HepG2 (cell line): ENCODE results near the gene IQGAP3. TPM values are rescaled to one million over a fixed set of nuclear protein-coding genes. Genes with fewer than 3 reads are reported as not detected.

ENCODE experiments used
- ARID2 ChIP-seq: sonication (generic); formaldehyde crosslinking; IDR thresholded peaks from 2 replicates; pipeline ENCODE4 v1.8.1; 2022; ENCODE audit warnings: mild to moderate bottlenecking, missing genetic modification reagents, borderline replicate concordance
- ATF6 ChIP-seq: sonication (generic); formaldehyde crosslinking; conservative IDR thresholded peaks from 2 replicates; pipeline ENCODE4 v1.4.0; 2020; ENCODE audit warnings: missing genetic modification reagents
- BORCS8-MEF2B ChIP-seq: sonication (generic); formaldehyde crosslinking; IDR thresholded peaks from 2 replicates; pipeline ENCODE4 v1.8.0; 2022; ENCODE audit warnings: mild to moderate bottlenecking, missing genetic modification reagents
- GATA4 ChIP-seq: sonication (generic); IDR thresholded peaks from 2 replicates; pipeline ENCODE4 v1.6.1; 2016; ENCODE audit warnings: antibody characterized with exemption, low read depth, borderline replicate concordance
- HINFP ChIP-seq: sonication (generic); formaldehyde crosslinking; IDR thresholded peaks from 2 replicates; pipeline ENCODE4 v1.4.0; 2020; ENCODE audit warnings: low read depth, mild to moderate bottlenecking, missing genetic modification reagents
- KLF15 ChIP-seq: sonication (generic); formaldehyde crosslinking; IDR thresholded peaks from 2 replicates; pipeline ENCODE4 v1.8.1; 2023; ENCODE audit warnings: borderline replicate concordance, mild to moderate bottlenecking, inconsistent platforms, missing genetic modification reagents, mixed read lengths
- REST ChIP-seq, 2 experiments: IDR thresholded peaks; 2 replicates each; pipeline ENCODE4 v1.6.1; 2011 to 2012; ENCODE audit warnings: low read length in 2 of 2, borderline replicate concordance in 1 of 2, low read depth in 1 of 2, mild to moderate bottlenecking in 1 of 2, moderate library complexity in 1 of 2
- SETDB1 ChIP-seq: sonication (generic); formaldehyde crosslinking; IDR thresholded peaks from 2 replicates; pipeline ENCODE4 v1.5.1; 2020; ENCODE audit warnings: missing genetic modification reagents, mild to moderate bottlenecking, borderline replicate concordance
- SOX13 ChIP-seq, 3 experiments: fragments of 450-650 bp in 1 of 3; sonication (generic) in 1 of 3; formaldehyde crosslinking in 1 of 3; IDR thresholded peaks in 2 of 3; conservative IDR thresholded peaks in 1 of 3; 2 replicates each; pipeline versions ENCODE4 v1.5.0 to v1.6.1; 2016 to 2020; ENCODE audit warnings: antibody characterized with exemption in 1 of 3, mild to moderate bottlenecking in 1 of 3, missing compliant biosample characterization in 1 of 3, missing genetic modification reagents in 1 of 3, moderate library complexity in 1 of 3
- ZFY ChIP-seq: sonication (generic); formaldehyde crosslinking; IDR thresholded peaks from 2 replicates; pipeline ENCODE4 v1.4.0; 2020; ENCODE audit warnings: missing genetic modification reagents
- ZNF232 ChIP-seq: sonication (generic); formaldehyde crosslinking; IDR thresholded peaks from 2 replicates; pipeline ENCODE4 v1.4.0; 2020; ENCODE audit warnings: missing genetic modification reagents, borderline replicate concordance
- ZNF441 ChIP-seq: sonication (generic); formaldehyde crosslinking; IDR thresholded peaks from 2 replicates; pipeline ENCODE4 v1.7.0; 2021; ENCODE audit warnings: missing genetic modification reagents, borderline replicate concordance
- ZNF597 ChIP-seq: sonication (generic); formaldehyde crosslinking; IDR thresholded peaks from 2 replicates; pipeline ENCODE4 v1.5.0; 2020; ENCODE audit warnings: missing genetic modification reagents
- ZNF703 ChIP-seq: sonication (generic); formaldehyde crosslinking; IDR thresholded peaks from 2 replicates; pipeline ENCODE4 v1.5.1; 2020; ENCODE audit warnings: missing genetic modification reagents, mild to moderate bottlenecking, moderate library complexity, borderline replicate concordance
- ZNF724P ChIP-seq: sonication (generic); formaldehyde crosslinking; IDR thresholded peaks from 2 replicates; pipeline ENCODE4 v1.8.0; 2022; ENCODE audit warnings: missing genetic modification reagents, borderline replicate concordance
- ZNF773 ChIP-seq: sonication (generic); formaldehyde crosslinking; IDR thresholded peaks from 2 replicates; pipeline ENCODE4 v1.4.0; 2020; ENCODE audit warnings: missing genetic modification reagents, borderline replicate concordance
- ZNF776 ChIP-seq: sonication (generic); formaldehyde crosslinking; IDR thresholded peaks from 2 replicates; pipeline ENCODE4 v1.4.0; 2020; ENCODE audit warnings: mild to moderate bottlenecking, missing genetic modification reagents
- polyA plus RNA-seq, 8 experiments: library from polyadenylated mRNA; depleted of rRNA in 3 of 8; stranded (reverse) in 7 of 8; unstranded in 1 of 8; fragments of >200 nt; fragmentation: Illumina TruSeq in 4 of 8; extraction: Trizol in 4 of 8; gene quantifications; 2 replicates each; pipeline versions ENCODE4 v1.2.1 to v1.2.3, GENCODE V29; 2011 to 2016; ENCODE audit warnings: low read depth in 4 of 8, missing spikeins in 1 of 8, mixed read lengths in 1 of 8; ENCODE audit not compliant: insufficient read depth in 1 of 8
- total RNA-seq, 5 experiments: library from RNA; depleted of rRNA; stranded (reverse); fragments of >200 nt; fragmentation: Illumina TruSeq; extraction: Trizol; gene quantifications; 2 replicates each; pipeline ENCODE4 v1.2.3, GENCODE V29; 2016; ENCODE audit warnings: low read depth in 1 of 5

IQGAP3 gene
- total and polyA plus RNA-seq, 2 of the 13 experiments (the other 11 are each of a cell fraction or from before 2014, with no cell fraction given) = 13.5 to 14.1 TPM

- TF ChIP-seq ZNF597 (CRISPR knock-in tag) (no peak), ZNF773 (peak; percentile 54; the same call in 1 of the 2 replicates), ZNF232 (CRISPR knock-in tag) (peak; percentile 94), ZNF776 (CRISPR knock-in tag) (no peak), BORCS8-MEF2B (peak; percentile 62; the same call in 1 of the 2 replicates), ZNF441 (peak; percentile 32; the same call in 1 of the 2 replicates), SOX13 (IDR thresholded peaks at IDR 0.05) (no peak), SOX13 (CRISPR knock-in tag; conservative IDR thresholded peaks at IDR 0.05 in 1 of 2, IDR thresholded peaks at IDR 0.05 in 1 of 2) (peak in 1 of 2 experiments; percentile 14; a peak in 2 of 4 replicates), HINFP (CRISPR knock-in tag) (peak; percentile 85), GATA4 (no peak), ATF6 (0 out of 2 replicates have a peak, but pooled peaks have one; percentile 49), SETDB1 (CRISPR knock-in tag) (no peak), ZNF703 (no peak), ZFY (CRISPR knock-in tag) (peak; percentile 62), ZNF724P (no peak), REST (IDR thresholded peaks at IDR 0.05; ENCODE audit: borderline replicate concordance in 1 of 2, low read depth in 1 of 2, low read length in 2 of 2) (peak in 1 of 2 experiments; percentile 58; a peak in 1 of 4 replicates), KLF15 (CRISPR knock-in tag) (no peak), ARID2 (CRISPR knock-in tag) (peak; percentile 76; the same call in 1 of the 2 replicates)
Observed at GRCh38 chr1:156601122-156601830, 28.9 kb upstream of the IQGAP3 start, which contains the start of gene GPATCH4 (continued).
